K562 (cell line): ENCODE results near the gene PAEP.

Source experiments
- BCOR ChIP-seq: fragments of 450-650 bp; IDR thresholded peaks from 2 replicates; pipeline ENCODE4 v1.6.1; 2016
- ETS2 ChIP-seq: IDR thresholded peaks from 2 replicates; pipeline ENCODE4 v1.6.1; 2016; ENCODE audit warnings: borderline replicate concordance, missing genetic modification characterization, mild to moderate bottlenecking, moderate library complexity, missing compliant biosample characterization; ENCODE audit not compliant: poor library complexity, severe bottlenecking
- HMGN3 ChIP-seq: IDR thresholded peaks from 2 replicates; pipeline ENCODE4 v1.6.1; 2011; ENCODE audit warnings: borderline replicate concordance, low read depth, mild to moderate bottlenecking, mixed read lengths, low read length; ENCODE audit not compliant: insufficient read length; ENCODE audit errors: extremely low read depth
- IRF2 ChIP-seq: sonication (generic); formaldehyde crosslinking; IDR thresholded peaks from 2 replicates; pipeline ENCODE4 v1.8.1; 2022; ENCODE audit warnings: mild to moderate bottlenecking, missing genetic modification reagents
- MTA3 ChIP-seq: fragments of 450-650 bp; formaldehyde crosslinking; IDR thresholded peaks from 2 replicates; pipeline ENCODE4 v1.6.1; 2017; ENCODE audit warnings: mild to moderate bottlenecking, borderline replicate concordance
- ZZZ3 ChIP-seq: fragments of 450-650 bp; IDR thresholded peaks from 2 replicates; pipeline ENCODE4 v1.6.1; 2016; ENCODE audit warnings: antibody characterized with exemption, mild to moderate bottlenecking, moderate library complexity
- TF ChIP-seq, protein P1 (sequence below): fragments of 250-450 bp; sonication (Bioruptor Pico); IDR thresholded peaks from 2 replicates; pipeline ENCODE4 v1.4.0; 2020; ENCODE audit warnings: mild to moderate bottlenecking
- TF ChIP-seq, protein P2 (sequence below), 2 experiments: IDR thresholded peaks; 2 replicates each; pipeline ENCODE4 v1.6.1; 2011; ENCODE audit warnings: borderline replicate concordance in 1 of 2, control low read depth in 1 of 2, low read depth in 1 of 2, low read length in 1 of 2, mild to moderate bottlenecking in 1 of 2, mixed read lengths in 1 of 2, moderate library complexity in 1 of 2; ENCODE audit not compliant: insufficient read depth in 1 of 2, insufficient read length in 1 of 2, poor library complexity in 1 of 2, severe bottlenecking in 1 of 2; ENCODE audit errors: extremely low read depth in 1 of 2
- TF ChIP-seq, protein P3 (sequence below), 2 experiments: fragments of 450-650 bp; formaldehyde crosslinking in 1 of 2; IDR thresholded peaks; 2 replicates each; pipeline versions ENCODE4 v1.4.0 to v1.6.1; 2014 to 2020; ENCODE audit warnings: mild to moderate bottlenecking in 2 of 2, borderline replicate concordance in 1 of 2, low read depth in 1 of 2
- TF ChIP-seq, protein P4 (sequence below), 3 experiments: IDR thresholded peaks in 2 of 3; conservative IDR thresholded peaks in 1 of 3; 2 replicates each; pipeline ENCODE4 v1.5.1; 2011 to 2012; ENCODE audit warnings: low read length in 3 of 3, mild to moderate bottlenecking in 3 of 3, control low read depth in 2 of 3, improper control_type of control experiment in 1 of 3, inconsistent platforms in 1 of 3, low read depth in 1 of 3, mixed read lengths in 1 of 3, moderate library complexity in 1 of 3; ENCODE audit not compliant: insufficient read depth in 2 of 3

DNA sequence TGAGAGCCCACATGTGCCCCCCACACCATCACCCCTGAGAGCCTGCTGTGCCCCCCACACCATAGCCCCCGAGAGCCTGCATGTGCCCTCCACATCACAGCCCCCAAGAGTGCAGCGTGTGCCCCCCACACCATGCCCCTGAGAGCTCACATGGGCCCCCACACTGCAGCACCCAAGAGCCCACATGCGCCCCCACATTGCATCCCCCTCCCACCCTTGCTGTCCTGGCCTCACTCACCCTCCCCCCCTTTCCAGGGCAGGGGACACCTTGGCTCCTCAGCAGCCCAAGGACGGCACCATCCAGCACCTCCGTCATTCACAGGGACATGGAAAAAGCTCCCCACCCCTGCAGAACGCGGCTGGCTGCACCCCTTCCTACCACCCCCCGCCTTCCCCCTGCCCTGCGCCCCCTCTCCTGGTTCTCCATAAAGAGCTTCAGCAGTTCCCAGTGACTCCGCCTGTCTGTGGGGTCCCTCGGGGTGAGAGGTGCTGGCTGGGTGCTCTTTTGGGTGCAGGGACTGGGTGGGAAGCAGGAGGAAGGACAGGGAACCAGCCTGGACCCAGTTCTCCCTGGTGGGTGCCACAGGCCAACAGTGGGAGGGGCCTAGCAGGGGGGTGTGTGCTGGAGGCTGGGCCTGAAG lies 35.3 kb upstream of the PAEP start:
- TF ChIP-seq, protein P1, sequence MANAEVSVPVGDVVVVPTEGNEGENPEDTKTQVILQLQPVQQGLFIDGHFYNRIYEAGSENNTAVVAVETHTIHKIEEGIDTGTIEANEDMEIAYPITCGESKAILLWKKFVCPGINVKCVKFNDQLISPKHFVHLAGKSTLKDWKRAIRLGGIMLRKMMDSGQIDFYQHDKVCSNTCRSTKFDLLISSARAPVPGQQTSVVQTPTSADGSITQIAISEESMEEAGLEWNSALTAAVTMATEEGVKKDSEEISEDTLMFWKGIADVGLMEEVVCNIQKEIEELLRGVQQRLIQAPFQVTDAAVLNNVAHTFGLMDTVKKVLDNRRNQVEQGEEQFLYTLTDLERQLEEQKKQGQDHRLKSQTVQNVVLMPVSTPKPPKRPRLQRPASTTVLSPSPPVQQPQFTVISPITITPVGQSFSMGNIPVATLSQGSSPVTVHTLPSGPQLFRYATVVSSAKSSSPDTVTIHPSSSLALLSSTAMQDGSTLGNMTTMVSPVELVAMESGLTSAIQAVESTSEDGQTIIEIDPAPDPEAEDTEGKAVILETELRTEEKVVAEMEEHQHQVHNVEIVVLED, result no peak
- TF ChIP-seq BCOR, result no peak
- no peak for TF ChIP-seq HMGN3
- TF ChIP-seq IRF2 (CRISPR knock-in tag), result no peak
- TF ChIP-seq, protein P2, sequence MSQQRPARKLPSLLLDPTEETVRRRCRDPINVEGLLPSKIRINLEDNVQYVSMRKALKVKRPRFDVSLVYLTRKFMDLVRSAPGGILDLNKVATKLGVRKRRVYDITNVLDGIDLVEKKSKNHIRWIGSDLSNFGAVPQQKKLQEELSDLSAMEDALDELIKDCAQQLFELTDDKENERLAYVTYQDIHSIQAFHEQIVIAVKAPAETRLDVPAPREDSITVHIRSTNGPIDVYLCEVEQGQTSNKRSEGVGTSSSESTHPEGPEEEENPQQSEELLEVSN (IDR thresholded peaks at IDR 0.05; ENCODE audit: borderline replicate concordance in 1 of 2, extremely low read depth in 1 of 2, insufficient read depth in 1 of 2, insufficient read length in 1 of 2, low read depth in 1 of 2, low read length in 1 of 2, poor library complexity in 1 of 2, severe bottlenecking in 1 of 2), result no peak
- TF ChIP-seq, protein P3, sequence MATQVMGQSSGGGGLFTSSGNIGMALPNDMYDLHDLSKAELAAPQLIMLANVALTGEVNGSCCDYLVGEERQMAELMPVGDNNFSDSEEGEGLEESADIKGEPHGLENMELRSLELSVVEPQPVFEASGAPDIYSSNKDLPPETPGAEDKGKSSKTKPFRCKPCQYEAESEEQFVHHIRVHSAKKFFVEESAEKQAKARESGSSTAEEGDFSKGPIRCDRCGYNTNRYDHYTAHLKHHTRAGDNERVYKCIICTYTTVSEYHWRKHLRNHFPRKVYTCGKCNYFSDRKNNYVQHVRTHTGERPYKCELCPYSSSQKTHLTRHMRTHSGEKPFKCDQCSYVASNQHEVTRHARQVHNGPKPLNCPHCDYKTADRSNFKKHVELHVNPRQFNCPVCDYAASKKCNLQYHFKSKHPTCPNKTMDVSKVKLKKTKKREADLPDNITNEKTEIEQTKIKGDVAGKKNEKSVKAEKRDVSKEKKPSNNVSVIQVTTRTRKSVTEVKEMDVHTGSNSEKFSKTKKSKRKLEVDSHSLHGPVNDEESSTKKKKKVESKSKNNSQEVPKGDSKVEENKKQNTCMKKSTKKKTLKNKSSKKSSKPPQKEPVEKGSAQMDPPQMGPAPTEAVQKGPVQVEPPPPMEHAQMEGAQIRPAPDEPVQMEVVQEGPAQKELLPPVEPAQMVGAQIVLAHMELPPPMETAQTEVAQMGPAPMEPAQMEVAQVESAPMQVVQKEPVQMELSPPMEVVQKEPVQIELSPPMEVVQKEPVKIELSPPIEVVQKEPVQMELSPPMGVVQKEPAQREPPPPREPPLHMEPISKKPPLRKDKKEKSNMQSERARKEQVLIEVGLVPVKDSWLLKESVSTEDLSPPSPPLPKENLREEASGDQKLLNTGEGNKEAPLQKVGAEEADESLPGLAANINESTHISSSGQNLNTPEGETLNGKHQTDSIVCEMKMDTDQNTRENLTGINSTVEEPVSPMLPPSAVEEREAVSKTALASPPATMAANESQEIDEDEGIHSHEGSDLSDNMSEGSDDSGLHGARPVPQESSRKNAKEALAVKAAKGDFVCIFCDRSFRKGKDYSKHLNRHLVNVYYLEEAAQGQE (IDR thresholded peaks at IDR 0.05; ENCODE audit: borderline replicate concordance), result no peak
- TF ChIP-seq, protein P3 (CRISPR knock-in tag; IDR thresholded peaks at IDR 0.05; ENCODE audit: low read depth), result no peak
- TF ChIP-seq ZZZ3, result no peak
- no peak for TF ChIP-seq MTA3
- TF ChIP-seq, protein P4, sequence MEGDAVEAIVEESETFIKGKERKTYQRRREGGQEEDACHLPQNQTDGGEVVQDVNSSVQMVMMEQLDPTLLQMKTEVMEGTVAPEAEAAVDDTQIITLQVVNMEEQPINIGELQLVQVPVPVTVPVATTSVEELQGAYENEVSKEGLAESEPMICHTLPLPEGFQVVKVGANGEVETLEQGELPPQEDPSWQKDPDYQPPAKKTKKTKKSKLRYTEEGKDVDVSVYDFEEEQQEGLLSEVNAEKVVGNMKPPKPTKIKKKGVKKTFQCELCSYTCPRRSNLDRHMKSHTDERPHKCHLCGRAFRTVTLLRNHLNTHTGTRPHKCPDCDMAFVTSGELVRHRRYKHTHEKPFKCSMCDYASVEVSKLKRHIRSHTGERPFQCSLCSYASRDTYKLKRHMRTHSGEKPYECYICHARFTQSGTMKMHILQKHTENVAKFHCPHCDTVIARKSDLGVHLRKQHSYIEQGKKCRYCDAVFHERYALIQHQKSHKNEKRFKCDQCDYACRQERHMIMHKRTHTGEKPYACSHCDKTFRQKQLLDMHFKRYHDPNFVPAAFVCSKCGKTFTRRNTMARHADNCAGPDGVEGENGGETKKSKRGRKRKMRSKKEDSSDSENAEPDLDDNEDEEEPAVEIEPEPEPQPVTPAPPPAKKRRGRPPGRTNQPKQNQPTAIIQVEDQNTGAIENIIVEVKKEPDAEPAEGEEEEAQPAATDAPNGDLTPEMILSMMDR (IDR thresholded peaks at IDR 0.05 in 2 of 3, conservative IDR thresholded peaks at IDR 0.05 in 1 of 3; ENCODE audit: insufficient read depth in 2 of 3, low read depth in 1 of 3, low read length in 3 of 3), result no peak
- TF ChIP-seq ETS2 (tag), result no peak
